ENCODE results near the gene POLR3B.
"Not testable (repeated sequence)": the region's sequence is repeated elsewhere in the genome, so short reads cannot be mapped to it uniquely, and the experiment has no call there.

POLR3B gene

DNA sequence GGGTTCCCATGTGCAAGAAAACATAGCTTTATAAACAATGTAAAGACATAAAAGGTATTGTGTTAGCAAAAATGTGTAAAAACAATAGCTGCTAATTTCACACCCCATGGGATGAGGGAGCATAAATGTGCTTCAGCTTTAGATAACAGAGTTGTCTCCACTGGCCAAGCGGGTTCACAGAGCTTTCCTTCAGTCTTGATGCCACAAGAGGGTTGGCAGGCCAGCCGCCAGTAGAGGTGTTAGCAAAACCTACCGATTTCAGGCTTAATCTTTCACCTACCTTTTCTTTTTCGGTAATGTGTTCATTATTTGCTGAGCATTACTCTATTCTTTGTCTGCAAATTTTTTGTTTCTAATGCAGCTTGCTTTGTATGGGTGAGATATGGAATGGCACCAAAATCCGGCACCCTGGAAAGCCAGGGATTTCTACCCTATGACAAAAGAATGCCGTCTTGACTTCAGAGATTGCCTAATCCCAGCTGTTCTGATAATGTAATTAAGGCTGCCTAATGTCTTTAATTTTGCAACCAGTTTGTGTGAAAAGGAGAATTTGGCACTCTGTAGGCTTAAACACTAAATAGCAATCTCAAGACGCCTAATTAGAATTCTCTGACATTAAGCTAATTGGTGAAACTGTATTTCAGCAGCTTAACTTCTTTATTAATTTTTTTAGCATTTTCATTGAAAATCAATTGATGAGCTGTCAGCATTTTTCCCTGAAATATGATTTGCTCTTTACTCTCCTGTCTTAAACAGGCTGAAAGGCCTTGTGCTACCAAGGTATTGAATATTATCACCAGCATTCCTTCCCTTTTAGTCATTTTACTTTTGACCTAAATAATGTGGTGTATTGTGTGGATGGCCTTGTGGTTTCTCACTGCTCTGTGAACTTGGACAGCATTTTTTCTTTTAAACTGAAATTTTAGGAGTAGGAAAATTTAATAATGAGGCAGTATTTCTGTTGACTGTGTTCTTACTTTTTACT, 60.7 kb downstream of the POLR3B start:
- no peak for DNase-seq

DNA sequence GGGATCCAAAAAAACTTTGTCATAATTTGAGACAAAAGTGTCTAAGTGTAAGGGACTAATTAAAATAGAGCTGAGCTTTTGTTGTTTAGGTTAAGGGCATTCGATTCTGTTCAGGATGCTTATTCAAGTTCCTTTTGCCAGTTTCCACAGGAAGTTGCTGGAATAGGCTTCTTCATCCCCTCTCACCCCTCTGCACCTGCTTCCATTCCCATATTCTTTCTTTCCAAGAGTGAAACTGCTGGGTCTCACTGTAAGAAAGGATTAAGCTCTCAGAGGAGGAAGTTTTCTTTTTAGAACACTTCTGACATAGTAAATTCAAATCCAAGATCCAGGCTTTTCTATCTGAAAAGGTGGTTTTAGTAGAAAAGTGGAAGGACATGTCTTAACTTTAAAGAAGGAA, 61.4 kb downstream of the POLR3B start:
- no peak for DNase-seq

DNA sequence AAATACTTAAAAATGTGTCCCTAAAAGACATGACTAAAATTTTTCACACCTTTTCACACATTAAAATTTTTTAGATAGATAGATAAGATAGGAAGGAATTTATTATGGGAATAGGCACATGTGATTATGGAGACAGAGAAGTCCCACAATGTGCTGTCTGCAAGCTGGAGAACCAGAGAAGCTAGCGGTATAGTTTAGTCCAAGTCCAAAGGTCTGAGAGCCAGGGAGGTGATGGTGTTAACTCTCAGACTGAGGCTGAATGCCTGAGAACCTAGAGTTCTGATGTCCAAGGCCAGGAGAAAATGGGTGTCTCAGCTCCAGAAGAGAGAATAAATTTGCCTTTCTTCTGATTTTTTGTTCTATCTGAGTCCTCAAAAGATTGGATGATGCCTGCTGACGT, 65.7 kb downstream of the POLR3B start:
- no peak for DNase-seq

DNA sequence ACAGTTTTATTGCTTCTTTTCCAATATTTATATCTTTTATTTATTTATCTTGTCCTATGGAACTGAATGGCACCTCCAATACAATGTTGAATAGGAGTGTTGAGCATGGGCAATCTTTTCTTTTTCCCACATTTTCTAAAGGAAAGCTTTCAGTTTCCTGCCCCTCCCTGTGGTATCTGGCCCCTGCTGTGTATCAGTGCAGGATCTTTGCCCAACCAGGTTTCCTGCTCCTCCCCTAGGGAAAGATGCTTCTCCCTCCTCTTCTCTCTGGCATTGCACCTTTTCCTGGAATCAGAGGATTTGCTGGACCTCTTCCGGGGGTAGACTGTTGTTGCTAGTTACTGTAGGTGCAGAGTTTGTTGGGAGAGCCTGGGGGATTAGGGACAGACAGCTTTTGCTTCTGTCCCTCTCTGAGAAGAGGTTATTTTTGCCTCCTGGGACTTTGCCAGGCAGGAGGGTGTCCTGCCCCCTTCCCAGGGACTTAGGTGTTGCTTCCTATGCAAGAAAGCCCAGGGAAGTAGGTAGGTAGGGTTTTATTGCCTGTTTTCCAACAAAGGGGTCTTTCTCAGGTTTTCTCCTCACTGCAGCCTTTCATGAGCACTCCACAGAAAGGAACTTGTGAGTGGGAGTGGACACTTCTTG, 67.6 kb downstream of the POLR3B start:
- no peak for DNase-seq

DNA sequence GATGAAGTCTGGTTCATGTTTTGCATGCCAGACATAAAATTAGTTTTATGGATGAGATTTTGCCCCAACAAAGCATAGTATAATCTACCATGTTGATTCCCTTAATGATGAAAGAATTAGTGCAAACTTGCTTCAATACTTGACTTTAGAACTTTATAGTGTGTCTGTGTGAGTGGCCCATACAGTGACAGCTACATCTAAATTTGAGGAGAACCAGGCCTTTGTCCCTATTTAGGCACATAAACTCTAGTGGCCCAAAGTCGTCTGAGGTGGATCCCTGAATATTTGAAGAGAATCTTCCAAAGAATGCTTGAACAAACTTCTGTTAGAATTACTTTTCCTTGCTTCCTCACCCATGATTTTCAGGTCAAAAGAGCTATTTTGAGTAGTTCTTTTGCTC, 70.4 kb downstream of the POLR3B start:
- no peak for DNase-seq

DNA sequence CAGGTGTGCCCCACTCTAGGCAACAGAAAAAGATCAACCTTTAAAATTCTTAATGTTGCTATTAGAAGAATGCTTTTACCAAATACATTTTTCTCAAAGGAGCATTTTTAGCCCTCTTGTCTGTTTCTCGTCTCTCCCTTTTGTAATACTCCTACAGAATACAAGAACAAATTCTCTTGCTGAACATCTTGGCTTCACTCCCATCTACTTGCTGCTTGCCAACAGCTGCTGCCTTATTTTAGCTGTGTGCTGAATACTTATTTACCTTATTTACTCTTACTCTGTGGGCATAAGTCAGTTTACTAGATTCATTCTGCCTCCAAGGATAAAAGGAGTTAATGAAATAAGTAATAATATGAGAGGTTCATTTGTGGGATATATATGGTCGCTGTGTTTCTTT, 70.8 kb downstream of the POLR3B start:
- DNase-seq, result no peak

DNA sequence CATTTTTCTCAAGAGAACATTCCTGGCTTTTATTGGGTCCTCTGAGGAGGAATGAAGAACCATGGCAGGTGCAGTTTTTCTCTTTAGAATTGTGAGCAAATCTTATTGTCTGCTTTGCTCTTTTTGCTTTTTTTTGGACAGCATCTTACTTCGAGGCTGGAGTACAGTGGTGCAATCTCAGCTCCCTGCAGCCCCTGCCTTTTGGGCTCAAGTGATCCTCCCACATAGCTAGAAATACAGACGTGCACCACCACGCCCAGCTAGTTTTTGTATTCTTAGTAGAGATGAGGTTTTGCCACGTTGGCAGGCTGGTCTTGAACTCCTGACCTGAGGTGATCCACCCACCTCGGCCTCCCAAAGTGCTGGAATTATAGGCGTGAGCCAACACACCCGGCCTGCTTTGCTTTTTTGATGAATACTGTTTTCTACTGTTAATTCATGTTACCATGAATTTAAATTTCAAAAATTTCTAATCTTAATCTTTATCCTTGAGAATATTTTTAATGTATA, 71.5 kb downstream of the POLR3B start:
- no peak for DNase-seq

DNA sequence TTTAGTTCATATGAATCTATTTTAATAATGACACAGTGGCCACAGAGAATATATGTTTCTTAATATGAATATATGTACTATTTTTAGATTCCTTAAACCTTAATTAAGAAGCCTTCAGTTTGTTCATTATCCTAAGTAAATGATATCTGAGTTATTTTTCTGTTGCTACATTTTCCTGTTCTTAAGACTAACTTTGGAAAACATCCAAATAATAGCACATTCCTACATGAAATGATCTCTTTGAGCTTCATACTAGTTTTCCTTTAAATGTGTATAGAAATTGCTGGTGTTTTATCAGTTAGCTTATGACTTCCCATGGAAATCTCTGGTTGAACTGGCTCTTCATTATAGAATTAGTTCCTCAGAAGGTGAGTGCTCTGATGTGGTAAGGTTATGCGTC, 72.1 kb downstream of the POLR3B start:
- no peak for DNase-seq

DNA sequence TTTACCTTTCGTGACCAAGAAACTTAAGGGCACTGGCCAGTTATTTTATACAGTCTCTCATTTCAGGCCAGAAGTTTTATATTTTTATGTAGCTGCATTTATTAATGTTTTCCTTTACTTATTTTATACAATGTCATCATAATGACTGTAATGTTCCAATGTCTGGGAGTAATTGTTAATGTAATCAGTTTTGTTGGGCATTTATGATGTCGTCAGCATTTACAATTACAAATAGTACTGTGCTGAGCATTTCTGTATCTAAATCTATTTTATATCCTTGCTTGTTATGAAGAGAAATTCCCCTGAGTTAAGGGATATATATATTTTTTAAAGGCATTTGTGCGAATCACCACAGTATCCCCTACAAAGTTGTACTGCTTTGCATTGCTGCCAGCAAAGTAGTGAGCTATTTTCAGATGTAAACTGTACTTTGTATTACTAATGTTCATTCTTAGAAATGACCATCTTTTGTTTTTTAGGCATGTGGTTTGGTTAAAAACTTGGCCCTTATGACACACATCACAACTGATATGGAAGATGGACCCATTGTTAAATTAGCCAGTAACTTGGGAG, 74.4 kb downstream of the POLR3B start:
- no peak for DNase-seq

DNA sequence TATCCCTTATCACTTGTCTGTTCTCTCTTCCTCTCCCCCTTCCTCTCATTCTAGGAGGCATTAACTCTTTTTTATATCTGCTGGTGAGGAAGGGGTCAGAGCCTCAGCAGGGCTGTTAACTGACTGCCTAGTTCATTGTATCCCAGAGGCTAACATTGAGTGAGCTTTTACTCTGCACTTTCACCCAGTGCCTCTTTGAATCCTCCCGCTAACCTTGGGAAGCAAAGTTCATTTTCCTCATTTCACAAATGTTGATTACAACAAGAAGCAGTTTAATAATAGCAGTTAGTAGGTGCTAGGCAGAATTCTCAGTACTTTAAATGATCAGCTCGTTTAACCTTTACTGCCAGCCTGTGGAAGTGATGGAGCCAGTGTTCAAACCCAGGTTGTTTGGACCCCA, 75.5 kb downstream of the POLR3B start:
- DNase-seq, result no peak

DNA sequence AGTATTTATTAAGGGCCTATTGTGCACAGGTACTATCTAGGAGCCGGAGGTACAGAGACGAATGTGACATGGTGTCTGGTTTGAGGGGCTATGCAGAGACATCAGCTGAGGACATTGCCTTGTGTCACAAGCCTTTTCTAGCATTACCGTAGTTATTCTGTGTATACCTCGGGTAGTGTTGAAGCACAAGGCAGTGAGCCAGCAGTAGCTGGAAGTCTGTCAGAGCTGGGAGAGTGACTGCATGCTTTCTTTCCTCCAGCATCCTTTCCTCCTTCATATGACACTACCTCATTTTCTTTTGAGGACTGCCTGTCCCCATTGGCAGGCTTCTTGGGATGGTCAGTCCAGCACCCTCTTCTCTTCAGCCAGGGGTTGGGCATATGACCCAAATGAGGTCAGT, 77.0 kb downstream of the POLR3B start:
- no peak for DNase-seq

DNA sequence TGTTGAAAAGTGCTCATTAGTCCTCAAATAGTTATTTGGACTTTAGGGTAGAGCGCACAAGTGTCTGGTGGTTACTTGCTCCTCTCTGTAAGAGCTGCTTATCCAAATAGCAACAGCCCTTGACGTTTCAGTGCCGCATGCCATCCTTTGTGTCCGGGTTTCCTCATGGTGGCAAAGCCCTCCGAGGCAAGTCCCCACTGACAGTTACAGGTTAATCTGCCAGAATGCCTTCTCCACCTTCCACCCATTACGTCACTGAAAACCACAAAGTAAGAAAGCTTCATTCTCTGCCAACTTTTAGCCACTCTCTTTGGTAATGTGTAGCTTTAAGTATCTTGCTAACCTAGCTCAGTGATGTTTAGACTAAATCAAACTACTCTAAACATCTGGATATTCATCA, 78.6 kb downstream of the POLR3B start:
- no peak for DNase-seq

DNA sequence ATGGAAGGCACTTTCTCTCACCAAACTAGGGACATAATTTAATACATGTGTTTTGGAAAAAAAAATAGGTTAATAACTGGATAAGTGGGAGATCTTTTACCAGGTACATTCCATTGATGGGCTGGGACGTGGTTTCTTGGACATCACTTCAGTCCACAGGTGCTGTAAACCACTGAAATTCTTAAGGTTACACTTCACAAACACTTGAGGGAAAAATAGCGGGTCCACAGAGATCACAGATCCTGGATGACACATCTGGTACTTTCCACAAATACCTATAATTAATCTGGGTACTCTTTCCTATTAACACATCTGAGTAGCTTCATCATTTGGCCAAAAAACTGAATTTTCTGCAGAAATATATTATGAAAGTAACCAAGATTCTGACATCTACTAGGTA, 85.0 kb downstream of the POLR3B start:
- DNase-seq, result no peak

DNA sequence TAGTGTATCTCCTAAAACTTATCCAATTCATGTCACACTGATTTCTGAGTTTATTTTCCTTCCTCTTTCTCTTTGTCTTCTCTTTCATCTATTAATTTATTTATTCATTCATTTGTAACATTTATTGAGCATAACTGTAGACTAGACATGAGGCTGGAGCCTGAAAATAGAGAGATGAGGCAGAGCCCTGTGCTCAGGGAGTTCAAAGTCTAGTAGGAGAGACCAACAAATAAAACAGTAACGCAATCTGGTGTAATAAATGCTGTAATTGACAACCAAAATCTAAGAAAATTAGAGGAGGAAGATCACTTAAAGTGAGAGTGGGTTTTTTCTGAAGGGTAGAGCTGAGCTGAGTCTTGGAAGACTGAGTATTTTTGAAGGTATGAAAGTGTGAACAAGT, 87.5 kb downstream of the POLR3B start:
- no peak for DNase-seq

DNA sequence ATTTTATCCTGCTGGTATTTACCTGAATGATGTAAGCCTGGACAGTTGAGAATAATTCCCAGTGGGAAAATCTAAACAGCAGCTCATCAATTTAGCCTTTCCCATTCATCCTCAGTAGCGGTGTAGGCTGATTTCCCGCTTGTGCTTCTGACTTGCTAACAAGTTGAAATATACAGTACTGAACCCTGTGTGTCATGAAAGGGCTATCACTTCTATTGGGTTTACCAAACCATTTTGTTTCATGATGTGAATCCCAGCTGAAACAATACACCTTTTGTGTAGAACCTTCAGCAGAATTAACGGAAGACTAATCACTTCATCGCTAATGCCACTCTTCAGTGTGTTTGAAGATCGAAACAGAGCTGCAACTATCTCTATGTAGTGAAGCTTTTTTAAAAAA, 88.4 kb downstream of the POLR3B start:
- DNase-seq, result peak; percentile 35

DNA sequence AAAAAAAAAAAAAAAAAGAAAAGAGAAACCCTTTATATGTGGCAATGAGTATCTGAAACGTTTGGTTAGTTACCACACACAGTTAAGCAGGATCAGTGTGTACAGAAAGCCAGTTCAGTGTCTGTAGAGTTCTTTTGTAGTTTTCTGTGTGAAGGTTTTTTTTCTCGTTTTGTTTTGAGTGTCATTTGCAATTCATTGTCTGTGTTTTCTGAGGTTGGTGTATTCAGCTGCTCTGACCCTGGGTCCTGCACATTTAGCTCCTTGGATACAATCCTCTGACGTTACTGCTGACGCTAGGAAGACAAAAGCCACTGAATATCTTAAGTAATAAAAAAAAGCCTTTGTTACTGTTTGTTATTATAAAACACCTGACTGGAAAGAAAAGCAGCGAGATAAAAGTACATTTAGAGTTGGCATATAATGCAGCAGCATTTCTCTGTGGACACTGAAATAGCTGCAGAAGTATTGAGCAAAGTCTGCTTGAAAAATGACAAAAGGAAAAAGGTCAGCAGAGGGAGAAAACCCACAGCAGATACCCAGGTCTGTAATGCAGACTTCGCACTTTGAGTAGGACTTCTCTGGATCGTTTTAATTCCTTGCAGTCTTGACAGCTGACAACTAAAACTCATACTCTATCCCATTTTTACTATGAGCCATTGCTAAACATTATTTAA, 89.0 kb downstream of the POLR3B start:
- peak; percentile 34 for DNase-seq

DNA sequence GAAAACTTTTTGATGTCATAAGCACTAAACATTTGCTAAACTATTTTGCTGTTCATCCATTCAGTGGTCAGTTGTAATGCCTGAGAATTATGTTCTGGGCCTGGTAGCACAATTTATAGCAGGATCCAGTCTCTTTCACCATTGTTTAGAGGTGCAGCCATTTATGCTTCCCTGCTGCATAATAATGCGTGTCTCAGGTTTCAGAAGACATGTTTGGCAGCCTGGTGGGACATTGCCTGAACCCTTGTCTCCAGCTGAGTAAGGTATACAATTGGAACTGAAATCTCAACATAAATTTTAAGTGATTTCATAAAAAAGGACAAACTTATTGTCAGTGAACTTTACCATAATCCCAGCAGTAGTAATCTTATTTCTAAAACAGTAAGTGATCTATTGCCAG, 94.8 kb downstream of the POLR3B start:
- DNase-seq, result no peak

DNA sequence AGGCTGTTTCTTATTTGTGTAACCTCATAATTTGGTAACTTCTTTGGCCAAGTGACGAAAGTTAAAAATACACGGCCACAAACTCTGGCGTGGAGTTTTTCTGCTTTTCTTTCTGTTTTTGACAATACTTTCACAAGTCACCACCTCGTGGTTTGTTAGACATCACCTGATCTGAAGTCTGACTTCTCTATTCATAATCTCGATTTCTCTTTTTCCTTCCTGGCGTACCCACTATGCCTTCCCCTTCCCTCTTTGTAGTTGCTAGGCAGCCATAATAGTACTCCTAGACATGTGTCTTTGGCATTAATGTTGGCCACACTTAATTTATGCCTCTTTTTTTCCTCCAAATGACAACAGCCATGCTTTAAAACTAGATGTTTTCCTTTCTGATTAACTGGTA, 97.6 kb downstream of the POLR3B start:
- DNase-seq, result no peak

DNA sequence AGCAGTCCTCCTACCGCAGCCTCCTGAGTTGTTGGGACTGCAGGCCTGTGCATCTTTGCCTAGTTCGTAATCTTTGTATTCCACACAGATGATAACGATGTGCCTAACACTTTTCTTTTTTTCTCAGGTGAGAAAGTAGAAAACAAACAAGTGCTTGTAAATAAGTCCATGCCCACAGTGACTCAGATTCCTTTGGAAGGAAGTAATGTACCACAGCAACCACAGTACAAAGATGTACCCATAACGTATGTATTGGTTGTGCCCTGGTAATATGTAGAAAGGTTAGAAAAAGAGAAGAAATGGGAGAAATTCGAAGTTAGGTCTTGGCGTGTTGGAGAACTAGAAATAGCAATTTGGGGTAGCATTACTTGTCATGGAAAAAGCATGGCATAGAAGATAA, 101.6 kb downstream of the POLR3B start:
- no peak for DNase-seq

DNA sequence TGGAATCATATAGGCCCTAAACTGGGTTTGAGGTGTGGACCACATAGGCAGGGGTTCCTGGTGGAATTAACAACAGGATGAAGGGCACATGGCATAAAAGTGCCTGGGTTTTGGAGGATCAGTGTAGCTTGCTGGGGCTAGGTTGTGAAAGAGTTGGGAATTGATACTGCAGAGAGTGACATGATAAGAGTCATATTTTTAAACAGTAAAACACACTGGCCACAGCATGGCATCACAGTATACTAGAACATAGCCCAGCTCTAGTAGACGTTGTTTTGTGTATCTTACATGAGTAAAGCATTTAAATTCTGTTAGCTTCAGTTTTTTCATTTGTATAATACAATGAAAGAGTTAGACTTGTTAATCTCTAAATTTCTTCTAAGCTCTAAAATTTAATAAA, 102.0 kb downstream of the POLR3B start:
- no peak for DNase-seq

DNA sequence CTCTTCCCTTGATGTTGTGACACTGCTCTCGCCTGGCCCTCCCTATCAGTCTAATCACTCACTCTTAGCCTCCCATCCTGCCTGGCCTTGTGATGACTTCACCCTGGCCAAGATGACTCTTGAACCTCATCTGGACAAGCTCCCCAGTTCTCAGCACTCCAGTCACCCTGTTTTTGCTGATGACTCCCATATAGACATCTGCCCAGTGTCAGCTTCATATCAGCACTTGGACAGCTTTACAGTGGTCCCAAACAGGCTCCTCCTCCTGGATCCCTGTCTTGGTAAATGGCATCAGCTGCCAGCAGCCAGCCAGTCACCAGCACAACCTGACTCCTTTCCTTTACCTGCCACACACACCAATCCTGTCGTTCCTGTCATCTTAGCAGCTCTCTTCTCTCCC, 104.2 kb downstream of the POLR3B start:
- DNase-seq, result no peak

DNA sequence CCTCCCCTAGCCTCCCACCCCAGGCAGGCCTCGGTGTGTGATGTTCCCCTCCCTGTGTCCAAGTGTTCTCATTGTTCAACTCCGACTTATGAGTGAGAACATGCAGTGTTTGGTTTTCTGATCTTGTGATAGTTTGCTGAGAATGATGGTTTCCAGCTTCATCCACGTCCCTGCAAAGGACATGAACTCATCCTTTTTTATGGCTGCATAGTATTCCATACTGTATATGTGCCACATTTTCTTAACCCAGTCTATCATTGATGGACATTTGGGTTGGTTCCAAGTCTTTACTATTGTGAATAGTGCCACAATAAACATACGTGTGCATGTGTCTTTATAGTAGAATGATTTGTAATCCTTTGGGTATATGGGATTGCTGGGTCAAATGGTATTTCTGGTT, 108.1 kb downstream of the POLR3B start:
- not testable (repeated sequence) for DNase-seq

DNA sequence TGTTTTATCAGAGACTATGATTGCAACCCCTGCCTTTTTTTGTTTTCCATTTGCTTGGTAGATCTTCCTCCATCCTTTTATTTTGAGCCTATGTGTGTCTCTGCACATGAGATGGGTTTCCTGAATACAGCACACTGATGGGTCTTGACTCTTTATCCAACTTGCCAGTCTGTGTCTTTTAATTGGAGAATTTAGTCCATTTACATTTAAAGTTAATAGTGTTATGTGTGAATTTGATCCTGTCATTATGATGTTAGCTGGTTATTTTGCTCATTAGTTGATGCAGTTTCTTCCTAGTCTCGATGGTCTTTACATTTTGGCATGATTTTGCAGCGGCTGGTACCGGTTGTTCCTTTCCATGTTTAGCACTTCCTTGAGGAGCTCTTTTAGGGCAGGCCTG, 118.1 kb downstream of the POLR3B start:
- not testable (repeated sequence) for DNase-seq

All from NCI-H1105 (cell line).